Stimulated activated naive CD8-positive, alpha-beta T cell treated with anti-CD3 and anti-CD28 coated beads, Interleukin-15, Interleukin-2, amounts not matched to agents 100 ng/mL and 50 ng/mL, for 24 hours (primary cell): ENCODE measurements around the gene LRP2.
A peak's percentile ranks its signal among the peaks of the same experiment; 100 is the strongest.
"Not testable (repeated sequence)": the region's sequence is repeated elsewhere in the genome, so short reads cannot be mapped to it uniquely, and the experiment has no call there.

Source experiments
- H3K27ac Mint-ChIP-seq: one replicate; pipeline ENCODE4 v1.8.0; 2021; ENCODE audit warnings: mild to moderate bottlenecking, mixed read lengths
- H3K27me3 Mint-ChIP-seq: one replicate; pipeline ENCODE4 v1.8.0; 2021; ENCODE audit warnings: mixed read lengths
- H3K36me3 Mint-ChIP-seq: one replicate; pipeline ENCODE4 v1.8.0; 2021; ENCODE audit warnings: low read depth, mixed read lengths
- H3K4me1 Mint-ChIP-seq: one replicate; pipeline ENCODE4 v1.8.0; 2021; ENCODE audit warnings: low read depth, mixed read lengths
- H3K4me3 Mint-ChIP-seq: one replicate; pipeline ENCODE4 v1.8.0; 2021; ENCODE audit warnings: mild to moderate bottlenecking, mixed read lengths
- H3K9me3 Mint-ChIP-seq: one replicate; pipeline ENCODE4 v1.8.0; 2021; ENCODE audit warnings: mixed read lengths

The LRP2 gene

GRCh38 chr2:169362118-169362893, at the start of gene LRP2:
TSS of gene LRP2 (minus strand) at chr2:169362534. CDS start at chr2:169362399, 135 bp downstream.
- peaks cover 36% of the 10 kb centered on the region for H3K4me1 Mint-ChIP-seq
- no peaks in the 10 kb centered on the region for H3K36me3 Mint-ChIP-seq
- H3K4me3 Mint-ChIP-seq, result peak within 1 kb of the TSS; percentile 82
- peaks cover 70% of the 10 kb centered on the region for H3K27me3 Mint-ChIP-seq
- peak within 1 kb of the TSS; percentile 80 for H3K27ac Mint-ChIP-seq
- H3K9me3 Mint-ChIP-seq, result no peaks in the 10 kb centered on the region

DNA sequence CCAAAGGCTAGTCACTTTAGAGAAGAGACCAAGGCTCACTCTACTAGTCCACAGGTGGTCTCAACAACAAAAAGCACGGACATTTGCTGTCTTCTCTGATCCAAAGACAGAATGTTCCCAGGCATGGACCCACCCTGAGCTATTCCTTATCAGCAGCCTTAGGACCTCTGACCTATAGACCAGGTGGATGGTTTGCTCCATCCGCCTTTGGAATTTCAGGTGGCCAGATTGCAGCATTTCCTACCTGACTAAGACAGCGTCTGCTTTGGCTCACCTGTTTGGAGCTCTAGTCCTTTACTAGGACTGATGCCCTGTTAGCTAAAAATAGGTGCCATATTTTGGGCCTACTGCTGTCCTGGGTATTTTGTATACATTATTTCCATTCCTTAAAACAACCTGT, 44.6 kb upstream of the LRP2 start:
- no peak overlapping the region for H3K4me3 Mint-ChIP-seq
- H3K27ac Mint-ChIP-seq, result no peak overlapping the region
- peaks cover 17% of the 10 kb centered on the region for H3K27me3 Mint-ChIP-seq
- H3K4me1 Mint-ChIP-seq, result no peaks in the 10 kb centered on the region
- no peaks in the 10 kb centered on the region for H3K9me3 Mint-ChIP-seq
- no peaks in the 10 kb centered on the region for H3K36me3 Mint-ChIP-seq

- not testable (repeated sequence) for H3K4me3 Mint-ChIP-seq
These were observed 37.2 kb upstream of the LRP2 start for GRCh38 chr2:169399491-169399890.

GRCh38 chr2:169397697-169398096, 35.4 kb upstream of the LRP2 start:
- Mint-ChIP-seq H3K27ac (no peak overlapping the region), H3K4me1 (no peaks in the 10 kb centered on the region), H3K27me3 (peaks cover 20% of the 10 kb centered on the region), H3K36me3 (no peaks in the 10 kb centered on the region), H3K9me3 (no peaks in the 10 kb centered on the region), H3K4me3 (no peak overlapping the region)

More at GRCh38 chr2:169399491-169399890, 37.2 kb upstream of the LRP2 start:
- H3K9me3 Mint-ChIP-seq, H3K4me1 Mint-ChIP-seq, H3K36me3 Mint-ChIP-seq, H3K27ac Mint-ChIP-seq: not testable (repeated sequence)
- H3K27me3 Mint-ChIP-seq, result peaks cover 17% of the 10 kb centered on the region

DNA sequence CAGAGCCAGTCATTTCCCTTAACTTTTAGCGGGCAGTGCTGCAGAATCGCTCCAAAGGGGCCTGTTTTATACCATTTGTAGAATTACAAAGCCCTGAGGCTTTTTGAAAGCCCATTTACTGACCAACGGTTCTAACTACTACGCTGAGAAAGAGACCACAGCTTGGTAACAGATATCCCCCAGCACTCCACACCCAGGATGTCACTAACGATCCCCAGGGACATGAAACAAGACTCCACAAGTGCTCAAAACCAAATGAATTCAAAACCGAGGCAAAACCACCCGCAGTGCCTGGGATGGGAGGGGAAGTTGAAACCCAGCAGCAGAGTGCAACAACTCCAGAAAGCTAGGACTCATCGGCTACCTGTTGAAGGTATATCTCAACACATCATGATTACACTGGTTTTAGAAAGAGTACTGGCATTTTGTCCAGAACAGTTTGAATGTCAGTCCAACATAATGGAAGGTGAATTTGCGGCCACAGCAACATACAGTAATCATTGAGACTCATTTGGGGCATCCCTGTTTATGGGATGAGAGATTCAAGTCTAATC, 33.6 kb upstream of the LRP2 start:
- Mint-ChIP-seq H3K4me3 (no peak overlapping the region), H3K9me3 (no peaks in the 10 kb centered on the region), H3K4me1 (no peaks in the 10 kb centered on the region), H3K27me3 (peaks cover 19% of the 10 kb centered on the region), H3K36me3 (no peaks in the 10 kb centered on the region), H3K27ac (no peak overlapping the region)

DNA sequence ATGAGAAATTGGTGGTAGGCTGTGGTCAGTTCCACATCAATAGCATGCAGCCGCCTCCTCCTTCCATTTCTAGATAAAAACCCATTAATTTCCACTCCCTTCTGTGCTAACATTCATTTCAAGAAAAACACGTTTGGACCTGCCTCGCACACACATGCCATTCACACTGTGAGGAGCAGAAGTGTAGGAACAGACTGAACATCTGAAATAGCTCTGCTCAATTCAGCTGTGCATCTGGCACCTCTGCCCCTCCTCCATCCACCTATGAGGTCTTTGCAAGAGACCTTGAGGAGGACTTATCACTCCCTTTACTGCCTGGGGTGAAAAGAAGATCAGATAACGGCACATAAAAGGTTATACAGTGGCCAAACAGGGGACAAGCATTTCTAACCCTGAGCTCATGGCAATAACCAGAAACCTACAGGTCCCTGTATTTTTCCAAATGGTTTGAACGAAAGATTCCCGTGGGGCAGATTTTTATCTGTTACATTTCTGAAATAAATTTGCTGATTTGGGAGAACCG, 30.8 kb upstream of the LRP2 start:
- Mint-ChIP-seq H3K27me3 (peaks cover 22% of the 10 kb centered on the region), H3K27ac (no peak overlapping the region), H3K9me3 (no peaks in the 10 kb centered on the region), H3K4me1 (no peaks in the 10 kb centered on the region), H3K36me3 (no peaks in the 10 kb centered on the region), H3K4me3 (no peak overlapping the region)

DNA sequence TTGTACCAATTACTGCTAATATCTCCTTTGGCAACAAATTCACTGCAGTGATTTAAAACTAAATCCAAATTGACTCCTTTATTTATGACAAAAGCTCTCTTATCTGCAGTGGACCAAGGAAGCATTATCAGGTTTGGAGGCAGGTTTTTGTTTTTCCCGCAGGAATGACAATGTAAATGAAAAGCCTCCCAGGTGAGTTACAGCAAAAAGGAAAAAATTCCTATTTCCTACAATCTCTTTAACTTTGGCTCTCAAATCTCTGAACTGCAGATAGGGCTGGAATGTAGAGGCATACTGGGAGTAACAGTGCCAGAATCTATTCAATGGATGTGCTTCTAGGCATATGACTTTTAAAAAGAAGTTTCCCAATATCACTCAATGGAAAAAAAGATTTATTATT, 28.9 kb upstream of the LRP2 start:
- Mint-ChIP-seq H3K4me1 (no peaks in the 10 kb centered on the region), H3K27ac (no peak overlapping the region), H3K27me3 (peaks cover 24% of the 10 kb centered on the region), H3K36me3 (no peaks in the 10 kb centered on the region), H3K4me3 (no peak overlapping the region), H3K9me3 (no peaks in the 10 kb centered on the region)

- H3K36me3 Mint-ChIP-seq, result no peaks in the 10 kb centered on the region
- no peaks in the 10 kb centered on the region for H3K9me3 Mint-ChIP-seq
- H3K4me3 Mint-ChIP-seq, result no peak overlapping the region
- no peaks in the 10 kb centered on the region for H3K4me1 Mint-ChIP-seq
- H3K27me3 Mint-ChIP-seq, result peaks cover 36% of the 10 kb centered on the region
- no peak overlapping the region for H3K27ac Mint-ChIP-seq
These were observed 25.8 kb upstream of the LRP2 start for GRCh38 chr2:169388161-169388560.

DNA sequence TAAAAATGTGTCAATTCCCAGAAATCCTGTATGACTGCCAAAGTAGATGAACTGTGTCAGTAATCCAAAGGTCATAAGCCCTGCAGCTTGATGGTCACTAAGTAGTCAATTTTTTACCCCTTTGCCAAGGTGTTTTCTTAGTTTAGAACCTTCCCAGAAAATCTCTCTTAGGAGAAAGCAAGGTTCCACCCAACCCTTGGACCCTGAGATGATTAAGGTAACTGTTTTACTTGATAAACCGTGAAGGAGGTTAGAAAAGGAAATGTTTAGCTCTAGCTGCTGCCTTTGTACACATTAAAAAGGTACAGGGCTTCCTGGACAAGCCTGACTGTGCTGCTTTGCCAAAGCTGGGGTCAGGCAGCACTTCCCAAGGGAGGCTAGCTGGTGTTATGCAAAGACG, 24.4 kb upstream of the LRP2 start:
- Mint-ChIP-seq H3K36me3 (no peaks in the 10 kb centered on the region), H3K27me3 (peaks cover 37% of the 10 kb centered on the region), H3K4me1 (no peaks in the 10 kb centered on the region), H3K27ac (no peak overlapping the region), H3K9me3 (no peaks in the 10 kb centered on the region), H3K4me3 (no peak overlapping the region)

- Mint-ChIP-seq H3K36me3 (no peaks in the 10 kb centered on the region), H3K4me3 (no peak overlapping the region), H3K4me1 (no peaks in the 10 kb centered on the region), H3K27ac (no peak overlapping the region), H3K27me3 (peaks cover 44% of the 10 kb centered on the region), H3K9me3 (no peaks in the 10 kb centered on the region)
These were observed 22.5 kb upstream of the LRP2 start for GRCh38 chr2:169384816-169385215.

- Mint-ChIP-seq H3K27me3 (peaks cover 26% of the 10 kb centered on the region), H3K27ac (no peak overlapping the region), H3K4me1 (no peaks in the 10 kb centered on the region), H3K9me3 (no peaks in the 10 kb centered on the region), H3K4me3 (no peak overlapping the region), H3K36me3 (no peaks in the 10 kb centered on the region)
These were observed 10.2 kb upstream of the LRP2 start for GRCh38 chr2:169372561-169372960.

DNA sequence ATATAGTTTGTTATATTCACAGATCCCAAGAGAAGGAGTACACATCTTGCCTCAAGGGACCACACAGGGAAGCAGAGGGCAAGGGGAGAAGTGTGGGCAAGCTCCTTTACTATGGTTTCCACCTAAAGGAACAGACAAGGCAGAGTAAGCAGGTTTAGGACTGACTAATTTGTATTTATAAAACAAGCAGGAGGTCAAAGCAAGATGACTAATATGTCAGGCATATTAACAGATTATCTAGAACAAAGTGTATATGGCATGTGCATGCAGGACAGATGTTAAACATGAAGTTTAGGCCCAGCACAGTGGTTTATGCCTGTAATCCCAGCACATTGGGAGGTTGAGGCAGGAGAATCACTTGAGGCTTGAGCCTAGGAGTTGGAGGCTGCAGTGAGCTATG, 3.7 kb upstream of the LRP2 start:
- Mint-ChIP-seq H3K4me3 (no peak overlapping the region), H3K9me3 (no peaks in the 10 kb centered on the region), H3K27ac (no peak overlapping the region), H3K4me1 (peaks cover 36% of the 10 kb centered on the region), H3K27me3 (peaks cover 46% of the 10 kb centered on the region), H3K36me3 (no peaks in the 10 kb centered on the region)

DNA sequence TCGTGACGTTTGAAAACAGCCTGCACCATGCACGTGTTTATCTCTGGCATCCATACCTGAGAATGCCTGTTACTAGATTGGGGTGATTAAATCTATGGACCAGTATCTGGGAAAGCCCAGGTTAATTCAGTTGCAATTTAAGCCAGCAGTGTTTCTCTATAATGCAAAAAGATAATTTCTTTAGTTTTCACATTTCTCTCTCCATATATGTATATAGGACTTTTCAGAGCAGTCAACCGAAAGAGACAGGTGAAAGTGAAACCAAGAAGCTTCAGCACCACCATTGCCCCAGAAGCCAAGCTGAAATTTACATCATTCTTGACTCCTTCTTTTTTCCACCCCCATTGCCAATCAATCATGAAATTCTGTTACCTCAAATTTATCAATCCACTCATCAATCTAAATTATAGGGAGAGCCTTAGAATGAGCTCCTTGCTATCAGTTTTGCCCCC, 2.7 kb upstream of the LRP2 start:
- no peaks in the 10 kb centered on the region for H3K36me3 Mint-ChIP-seq
- peaks cover 55% of the 10 kb centered on the region for H3K27me3 Mint-ChIP-seq
- no peak overlapping the region for H3K27ac Mint-ChIP-seq
- peak overlapping the region; percentile 82 for H3K4me3 Mint-ChIP-seq
- H3K9me3 Mint-ChIP-seq, result no peaks in the 10 kb centered on the region
- peaks cover 36% of the 10 kb centered on the region for H3K4me1 Mint-ChIP-seq

DNA sequence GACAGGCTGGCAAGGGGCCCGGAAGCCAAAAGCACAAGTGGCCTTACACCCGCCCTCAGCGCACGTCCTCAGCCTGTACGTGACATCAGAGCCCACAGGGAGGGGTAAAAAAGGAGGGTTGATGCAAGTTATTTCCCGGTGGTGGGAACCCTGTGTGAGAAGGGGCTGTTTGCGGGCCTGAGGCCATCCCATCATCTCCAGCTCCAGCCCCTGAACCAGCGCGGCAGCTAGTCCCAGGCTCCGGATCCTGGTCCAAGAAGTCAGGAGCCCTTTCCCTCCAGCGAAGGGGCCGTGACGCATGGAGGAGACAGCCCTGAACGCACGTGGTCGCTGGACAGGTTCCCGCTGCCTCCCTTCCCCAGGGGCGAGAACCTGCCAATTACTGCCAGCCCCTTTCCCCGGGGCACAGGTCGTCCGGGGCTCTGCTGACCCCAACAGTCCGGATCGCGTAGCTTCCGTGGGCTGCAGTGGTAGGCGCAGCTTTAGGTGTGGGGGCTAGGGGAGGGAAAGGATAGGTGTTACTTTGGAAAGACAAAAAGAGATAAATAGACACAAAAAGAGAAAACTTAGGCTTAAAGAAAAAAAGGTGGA, 1.3 kb upstream of the LRP2 start:
- Mint-ChIP-seq H3K4me3 (peak overlapping the region; percentile 82), H3K4me1 (peaks cover 36% of the 10 kb centered on the region), H3K27me3 (peaks cover 58% of the 10 kb centered on the region), H3K9me3 (no peaks in the 10 kb centered on the region), H3K36me3 (no peaks in the 10 kb centered on the region), H3K27ac (peak overlapping the region; percentile 80)

DNA sequence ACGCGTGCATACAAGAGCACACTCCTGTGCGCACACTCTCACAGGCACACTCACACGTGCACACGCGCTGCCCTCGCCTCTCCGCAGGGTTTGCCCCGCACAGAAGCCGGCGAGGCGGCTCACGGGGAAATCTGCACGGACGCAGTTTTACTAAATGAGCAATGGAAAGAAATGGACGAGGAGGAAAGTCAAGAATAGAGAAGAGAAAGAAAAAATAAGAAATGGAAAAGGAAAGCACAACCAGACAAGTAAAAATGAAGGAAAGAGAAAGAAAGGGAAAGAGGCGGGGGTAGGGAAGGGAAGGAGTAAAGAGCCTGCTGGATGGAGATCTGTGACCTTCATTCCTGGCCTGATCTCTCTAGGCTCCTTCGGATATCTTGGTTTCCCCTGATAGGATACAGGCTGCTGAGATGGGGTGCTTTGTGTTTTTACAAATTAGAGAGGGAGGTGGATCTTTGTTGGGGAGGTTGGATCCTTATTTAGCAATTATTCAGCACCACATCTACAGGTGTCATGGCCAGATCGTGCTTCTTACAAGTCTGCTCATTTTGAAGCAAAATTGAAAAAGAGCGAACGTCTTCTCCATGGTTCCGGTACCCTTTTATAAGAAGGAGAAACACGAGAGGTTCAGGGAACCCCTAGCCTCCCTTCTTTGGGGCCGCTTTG, 693 bp upstream of the LRP2 start:
- Mint-ChIP-seq H3K27me3 (peaks cover 63% of the 10 kb centered on the region), H3K9me3 (no peaks in the 10 kb centered on the region), H3K27ac (peak overlapping the region; percentile 80), H3K4me3 (peak overlapping the region; percentile 82), H3K4me1 (peaks cover 36% of the 10 kb centered on the region), H3K36me3 (no peaks in the 10 kb centered on the region)
